Ascending aorta (tissue), 2 donors: ENCODE results near the gene PDE4B. TPM values are rescaled to one million over a fixed set of nuclear protein-coding genes. Genes with fewer than 3 reads are reported as not detected.

Source experiments
- DNase-seq, 2 donors: peaks; one replicate each; pipeline ENCODE4 v3.0.0-alpha.2; 2019; ENCODE audit warnings: low spot score in 2 of 2
- H3K27ac ChIP-seq, 2 donors: fragments of 200-600 bp; sonication (generic); one replicate each; pipeline ENCODE4 v1.5.1; 2016 to 2017; ENCODE audit warnings: mild to moderate bottlenecking in 1 of 2
- H3K27me3 ChIP-seq: fragments of 200-600 bp; sonication (generic); one replicate; pipeline ENCODE4 v1.5.1; 2017
- H3K36me3 ChIP-seq, 2 donors: fragments of 200-600 bp; sonication (generic); one replicate each; pipeline ENCODE4 v1.5.1; 2016
- H3K4me1 ChIP-seq, 2 donors: fragments of 200-600 bp; sonication (generic); one replicate each; pipeline ENCODE4 v1.5.1; 2016 to 2017; ENCODE audit warnings: mild to moderate bottlenecking in 1 of 2
- H3K4me3 ChIP-seq, 2 donors: fragments of 200-600 bp; sonication (generic); one replicate each; pipeline ENCODE4 v1.5.1; 2016 to 2017; ENCODE audit warnings: mild to moderate bottlenecking in 1 of 2
- H3K9me3 ChIP-seq, 2 donors: fragments of 200-600 bp; sonication (generic); one replicate each; pipeline ENCODE4 v1.5.1; 2016
- intact Hi-C: fragments of 100-400 bp; cut with DNase I; formaldehyde crosslinking; loops from one replicate; pipeline ENCODE4 v1.15.1; 2023
- total RNA-seq: library from RNA; depleted of rRNA; stranded (reverse); fragments of >200 nt; gene quantifications from one replicate; pipeline ENCODE4 v1.1.0, GENCODE V29; 2016
- TF ChIP-seq, protein P1 (sequence below), 3 experiments: fragments of 200-600 bp in 2 of 3; fragments of 450-650 bp in 1 of 3; sonication (generic) in 2 of 3; IDR thresholded peaks; one replicate each; pipeline ENCODE4 v1.5.1; 2016 to 2019; ENCODE audit warnings: antibody characterized with exemption in 3 of 3, mild to moderate bottlenecking in 1 of 3, moderate library complexity in 1 of 3

Gene PDE4B
- total RNA-seq, 1 donor from 2014 or later = 4.5 TPM

DNA sequence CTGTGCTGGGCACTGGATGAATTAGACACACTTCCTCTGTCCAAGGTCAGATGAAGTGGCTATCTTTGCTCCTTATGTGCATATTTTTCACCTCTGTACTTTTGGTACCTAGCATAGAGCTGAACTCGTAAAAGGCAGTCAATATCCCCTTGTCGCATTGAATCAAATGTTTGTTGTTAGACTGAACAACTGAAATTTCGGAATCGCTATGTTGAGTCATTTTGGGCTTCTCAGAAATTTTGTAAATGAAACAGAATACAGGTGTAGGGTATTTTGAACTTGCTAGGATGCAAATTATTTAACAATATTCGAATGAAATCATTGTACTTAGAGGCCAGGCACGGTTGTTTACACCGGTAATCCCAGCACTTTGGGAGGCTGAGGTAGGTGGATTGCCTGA lies 48.0 kb downstream of the PDE4B start:
- no peaks in the 10 kb centered on the region for H3K27me3 ChIP-seq
- H3K9me3 ChIP-seq = no peaks in the 10 kb centered on the region
- no peak overlapping the region for H3K4me3 ChIP-seq
- TF ChIP-seq, protein P1, sequence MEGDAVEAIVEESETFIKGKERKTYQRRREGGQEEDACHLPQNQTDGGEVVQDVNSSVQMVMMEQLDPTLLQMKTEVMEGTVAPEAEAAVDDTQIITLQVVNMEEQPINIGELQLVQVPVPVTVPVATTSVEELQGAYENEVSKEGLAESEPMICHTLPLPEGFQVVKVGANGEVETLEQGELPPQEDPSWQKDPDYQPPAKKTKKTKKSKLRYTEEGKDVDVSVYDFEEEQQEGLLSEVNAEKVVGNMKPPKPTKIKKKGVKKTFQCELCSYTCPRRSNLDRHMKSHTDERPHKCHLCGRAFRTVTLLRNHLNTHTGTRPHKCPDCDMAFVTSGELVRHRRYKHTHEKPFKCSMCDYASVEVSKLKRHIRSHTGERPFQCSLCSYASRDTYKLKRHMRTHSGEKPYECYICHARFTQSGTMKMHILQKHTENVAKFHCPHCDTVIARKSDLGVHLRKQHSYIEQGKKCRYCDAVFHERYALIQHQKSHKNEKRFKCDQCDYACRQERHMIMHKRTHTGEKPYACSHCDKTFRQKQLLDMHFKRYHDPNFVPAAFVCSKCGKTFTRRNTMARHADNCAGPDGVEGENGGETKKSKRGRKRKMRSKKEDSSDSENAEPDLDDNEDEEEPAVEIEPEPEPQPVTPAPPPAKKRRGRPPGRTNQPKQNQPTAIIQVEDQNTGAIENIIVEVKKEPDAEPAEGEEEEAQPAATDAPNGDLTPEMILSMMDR (IDR thresholded peaks at IDR 0.05) = no peak
- intact Hi-C loops = no loop called here
- no peak overlapping the region for H3K27ac ChIP-seq
- DNase-seq = no peak
- H3K4me1 ChIP-seq = no peaks in the 10 kb centered on the region
- no peaks in the 10 kb centered on the region for H3K36me3 ChIP-seq

DNA sequence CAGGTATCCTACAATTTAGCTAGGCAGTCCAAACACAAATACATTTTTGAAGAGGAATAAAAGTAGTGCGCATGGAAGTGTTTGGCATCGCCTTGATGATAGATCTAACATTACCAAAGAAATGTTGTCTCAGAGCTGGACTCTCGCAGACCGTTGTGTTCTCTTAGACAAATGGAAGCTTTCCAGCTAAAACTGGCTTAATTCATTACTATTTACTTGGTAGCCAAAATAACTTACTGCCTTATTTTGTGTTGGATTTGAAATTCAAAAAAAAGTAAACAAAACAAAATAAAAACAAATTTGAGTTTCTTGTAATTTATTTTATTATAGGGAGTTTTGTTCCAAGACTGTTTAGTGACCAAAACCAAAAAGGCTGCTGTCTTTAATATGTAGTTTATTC lies 51.6 kb downstream of the PDE4B start:
- no peaks in the 10 kb centered on the region for H3K4me1 ChIP-seq
- no peak for DNase-seq
- no peaks in the 10 kb centered on the region for H3K27me3 ChIP-seq
- no peaks in the 10 kb centered on the region for H3K36me3 ChIP-seq
- H3K27ac ChIP-seq = no peak overlapping the region
- TF ChIP-seq, protein P1 (IDR thresholded peaks at IDR 0.05) = no peak
- H3K4me3 ChIP-seq = no peak overlapping the region
- no peaks in the 10 kb centered on the region for H3K9me3 ChIP-seq
- intact Hi-C loops = no loop called here

DNA sequence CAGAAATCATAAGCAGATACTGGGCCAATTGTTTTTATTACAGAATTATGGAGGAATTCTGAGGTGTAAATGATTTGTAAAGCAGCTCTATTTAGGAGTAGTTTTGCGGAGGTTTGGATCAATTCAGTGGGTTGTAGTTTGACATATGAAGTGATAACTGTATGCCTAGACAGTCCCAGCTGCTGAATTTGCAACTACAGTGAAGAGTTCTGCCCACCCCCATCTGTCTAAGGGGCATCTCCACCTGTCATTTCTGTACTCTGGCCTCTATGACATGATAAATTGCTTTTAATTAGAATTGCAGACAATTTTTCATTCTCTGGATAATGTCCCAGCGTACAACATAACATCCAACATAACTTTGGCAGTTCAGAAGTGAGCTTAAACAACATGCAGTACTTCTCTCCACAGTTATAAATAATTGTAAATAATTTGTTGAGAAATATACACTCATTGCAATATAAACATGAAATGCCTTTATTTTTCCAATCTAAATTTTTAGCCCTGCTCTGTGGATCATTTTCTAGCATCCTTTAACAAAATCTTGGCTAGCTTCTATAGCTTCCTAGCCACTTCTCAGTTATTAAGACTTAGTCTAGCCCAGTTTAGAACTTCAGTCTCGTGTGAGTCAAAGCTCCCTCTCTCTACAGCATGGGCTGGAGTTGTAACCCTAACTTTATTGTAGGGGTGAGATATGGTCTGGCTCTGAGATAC lies 52.3 kb downstream of the PDE4B start:
- H3K9me3 ChIP-seq = no peaks in the 10 kb centered on the region
- H3K4me1 ChIP-seq = no peaks in the 10 kb centered on the region
- TF ChIP-seq, protein P1 (IDR thresholded peaks at IDR 0.05) = no peak
- intact Hi-C loops = no loop called here
- no peak overlapping the region for H3K27ac ChIP-seq
- H3K27me3 ChIP-seq = no peaks in the 10 kb centered on the region
- H3K36me3 ChIP-seq = no peaks in the 10 kb centered on the region
- no peak for DNase-seq
- no peak overlapping the region for H3K4me3 ChIP-seq

DNA sequence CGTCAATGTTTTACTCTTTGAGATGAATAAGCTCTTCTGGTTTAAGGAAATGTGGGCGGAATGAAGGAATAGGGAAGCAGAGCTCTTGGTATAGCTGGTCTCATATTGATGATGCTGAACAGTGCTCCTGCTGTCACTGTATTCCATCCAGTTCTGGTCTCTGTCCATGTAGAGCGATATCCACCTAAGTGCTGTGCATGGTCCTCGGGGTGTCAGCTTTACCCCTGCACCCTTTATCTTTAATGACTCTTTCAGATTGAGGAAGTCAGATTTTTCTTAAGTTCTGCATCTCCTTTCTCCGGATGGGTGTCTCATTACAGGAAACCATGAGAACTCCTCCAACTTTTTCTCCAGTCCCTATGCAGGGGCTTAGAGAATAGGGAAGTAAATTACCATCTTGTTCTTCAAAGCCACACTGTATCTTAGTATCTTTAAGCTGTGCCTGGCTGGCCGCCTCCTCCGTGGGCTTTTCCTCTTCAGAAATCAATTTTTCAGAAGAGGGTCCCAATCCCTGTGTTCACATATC lies 52.9 kb downstream of the PDE4B start:
- no peaks in the 10 kb centered on the region for H3K9me3 ChIP-seq
- H3K27me3 ChIP-seq = no peaks in the 10 kb centered on the region
- intact Hi-C loops = no loop called here
- no peak overlapping the region for H3K27ac ChIP-seq
- H3K4me1 ChIP-seq = no peaks in the 10 kb centered on the region
- no peak overlapping the region for H3K4me3 ChIP-seq
- DNase-seq = no peak
- TF ChIP-seq, protein P1 (IDR thresholded peaks at IDR 0.05) = no peak
- H3K36me3 ChIP-seq = no peaks in the 10 kb centered on the region

DNA sequence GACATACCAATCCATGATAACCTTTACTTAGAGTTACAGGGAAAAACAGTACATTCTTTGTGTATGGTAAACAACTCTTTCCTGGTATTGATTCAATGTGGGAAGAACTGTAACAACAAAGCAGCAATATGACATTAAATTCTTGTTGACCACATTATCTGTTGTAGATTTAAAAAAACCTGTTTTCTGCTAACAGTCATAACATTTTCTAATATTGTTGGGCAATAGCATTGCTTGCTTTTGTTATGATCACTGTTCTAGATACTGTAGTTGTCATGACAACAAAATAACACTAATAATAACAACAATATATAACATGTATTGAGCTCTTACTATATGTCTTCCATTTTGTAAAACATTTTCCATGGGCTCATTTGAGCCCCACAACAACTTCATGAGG lies 54.2 kb downstream of the PDE4B start:
- H3K36me3 ChIP-seq = no peaks in the 10 kb centered on the region
- intact Hi-C loops = no loop called here
- H3K9me3 ChIP-seq = no peaks in the 10 kb centered on the region
- no peak for DNase-seq
- no peak overlapping the region for H3K4me3 ChIP-seq
- no peak overlapping the region for H3K27ac ChIP-seq
- H3K4me1 ChIP-seq = no peaks in the 10 kb centered on the region
- no peaks in the 10 kb centered on the region for H3K27me3 ChIP-seq
- TF ChIP-seq, protein P1 (IDR thresholded peaks at IDR 0.05) = no peak
